ENCODE results near the gene ZNF469.
"Not testable (repeated sequence)": the region's sequence is repeated elsewhere in the genome, so short reads cannot be mapped to it uniquely, and the experiment has no call there.

ZNF469 gene

DNA sequence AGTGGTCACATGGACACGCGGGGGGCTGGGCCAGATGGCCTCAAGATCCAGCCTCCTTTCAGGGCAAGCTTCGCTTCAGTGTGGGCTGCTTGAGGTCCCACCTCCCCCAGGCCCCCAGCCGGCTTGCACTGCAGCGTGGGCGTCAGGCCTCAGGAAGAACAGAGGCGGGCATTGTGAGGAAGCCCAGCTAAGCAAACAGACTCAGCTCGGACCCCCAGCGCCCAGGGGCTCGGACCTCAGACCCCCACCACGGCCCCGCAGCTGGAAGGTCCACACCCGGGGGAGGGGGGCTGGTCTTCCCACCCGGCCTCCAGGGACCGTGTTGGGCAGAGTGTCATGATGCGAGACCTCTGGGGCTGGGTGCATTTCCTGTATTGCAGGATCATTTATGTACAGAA lies 24.7 kb upstream of the ZNF469 start:
- no peak for DNase-seq (ENCODE audit: low read depth in 2 of 2)

DNA sequence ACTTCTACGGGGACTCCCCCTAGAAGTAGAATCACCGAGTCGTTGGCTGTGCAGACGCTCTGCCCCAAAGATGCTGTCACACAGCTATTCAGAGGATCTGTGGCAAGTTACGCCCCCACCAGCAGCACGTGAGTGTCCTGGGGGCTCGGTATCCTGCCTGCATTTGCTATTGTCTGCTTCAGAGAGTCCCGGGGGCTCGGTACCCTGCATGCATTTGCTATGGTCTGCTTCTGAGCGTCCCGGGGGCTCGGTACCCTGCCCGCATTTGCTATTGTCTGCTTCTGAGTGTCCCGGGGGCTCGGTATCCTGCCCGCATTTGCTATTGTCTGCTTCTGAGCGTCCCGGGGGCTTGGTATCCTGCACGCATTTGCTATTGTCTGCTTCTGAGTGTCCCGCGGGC lies 23.8 kb upstream of the ZNF469 start:
- no peak for DNase-seq (ENCODE audit: low read depth in 2 of 2)

DNA sequence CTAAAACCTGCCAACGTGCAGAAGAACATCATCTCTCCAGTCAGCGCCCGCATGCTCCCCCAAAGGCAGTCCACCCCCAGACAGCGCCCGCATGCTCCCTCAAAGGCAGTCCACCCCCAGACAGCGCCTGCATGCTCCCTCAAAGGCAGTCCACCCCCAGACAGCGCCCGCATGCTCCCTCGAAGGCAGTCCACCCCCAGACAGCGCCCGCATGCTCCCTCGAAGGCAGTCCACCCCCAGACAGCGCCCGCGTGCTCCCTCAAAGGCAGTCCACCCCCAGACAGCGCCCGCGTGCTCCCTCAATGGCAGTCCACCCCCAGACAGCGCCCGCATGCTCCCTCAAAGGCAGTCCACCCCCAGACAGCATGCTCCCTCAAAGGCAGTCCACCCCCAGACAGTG lies 22.4 kb upstream of the ZNF469 start:
- not testable (repeated sequence) for DNase-seq (ENCODE audit: low read depth in 2 of 2)

DNA sequence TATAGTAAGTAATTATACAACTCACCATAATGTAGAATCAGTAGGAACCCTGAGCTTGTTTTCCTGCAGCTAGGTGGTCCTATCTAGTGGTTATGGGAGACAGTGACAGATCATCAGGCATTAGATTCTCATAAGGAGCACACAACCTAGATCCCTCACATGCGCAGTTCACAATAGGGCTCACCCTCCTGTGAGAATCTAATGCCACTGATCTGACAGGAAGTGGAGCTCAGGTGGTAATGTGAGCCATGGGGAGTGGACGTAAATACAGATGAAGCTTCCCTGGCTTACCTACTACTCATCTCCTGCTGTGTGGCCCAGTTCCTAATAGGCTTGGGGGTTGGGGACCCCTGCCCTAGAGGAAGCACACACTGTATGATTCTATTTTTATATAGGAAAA lies 21.8 kb upstream of the ZNF469 start:
- no peak for DNase-seq (ENCODE audit: low read depth in 2 of 2)

DNA sequence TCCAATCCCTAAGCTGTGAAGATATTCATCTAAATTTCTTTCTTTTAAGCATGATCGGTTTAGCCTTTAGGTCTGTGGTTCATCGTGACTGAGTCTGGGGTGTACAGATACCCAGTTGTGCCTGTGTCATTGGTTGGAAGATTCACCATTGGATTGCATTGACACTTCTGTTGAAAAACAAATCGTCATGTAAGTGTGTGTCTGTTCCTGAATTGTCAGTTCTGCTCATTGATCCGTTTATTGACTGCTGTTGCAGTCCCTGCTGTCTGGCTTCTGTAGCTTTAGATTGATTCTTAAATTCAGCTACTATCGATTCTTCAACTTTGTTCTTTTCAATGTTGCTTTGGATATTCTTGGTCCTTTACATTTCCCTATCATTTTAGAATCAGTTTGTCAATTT lies 21.0 kb upstream of the ZNF469 start:
- no peak for DNase-seq (ENCODE audit: low read depth in 2 of 2)

DNA sequence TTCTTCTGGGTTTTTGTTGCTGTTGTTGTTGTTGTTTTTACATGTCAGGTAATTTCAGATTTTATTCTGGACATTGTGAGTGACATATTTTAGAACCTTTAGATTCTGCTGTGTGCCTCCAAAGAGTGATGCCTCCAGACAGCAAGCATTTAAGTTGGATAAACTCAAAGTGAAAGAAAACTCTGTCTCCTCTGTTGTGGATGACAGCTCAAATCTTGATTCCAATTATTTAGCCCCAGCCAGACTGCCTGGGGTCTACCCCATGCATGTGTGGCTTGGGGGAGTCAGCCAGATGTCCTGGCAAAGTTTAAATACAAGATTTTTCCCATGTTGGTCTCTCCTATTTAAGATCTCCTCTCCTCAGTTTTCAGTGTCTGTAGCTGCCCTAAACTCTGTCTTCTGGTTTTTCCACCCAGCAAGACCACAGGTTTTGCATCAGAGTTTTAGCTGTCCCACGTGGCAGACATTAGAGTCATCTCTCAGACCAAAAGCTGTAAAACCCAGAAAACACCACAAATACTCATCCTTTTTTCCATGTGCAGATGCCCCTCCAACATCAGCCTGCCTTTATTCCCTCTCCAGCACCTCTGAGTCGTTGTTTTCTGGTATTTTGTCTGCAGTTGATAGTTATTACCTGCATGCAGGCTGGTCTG lies 19.4 kb upstream of the ZNF469 start:
- no peak for DNase-seq (ENCODE audit: low read depth in 2 of 2)

DNA sequence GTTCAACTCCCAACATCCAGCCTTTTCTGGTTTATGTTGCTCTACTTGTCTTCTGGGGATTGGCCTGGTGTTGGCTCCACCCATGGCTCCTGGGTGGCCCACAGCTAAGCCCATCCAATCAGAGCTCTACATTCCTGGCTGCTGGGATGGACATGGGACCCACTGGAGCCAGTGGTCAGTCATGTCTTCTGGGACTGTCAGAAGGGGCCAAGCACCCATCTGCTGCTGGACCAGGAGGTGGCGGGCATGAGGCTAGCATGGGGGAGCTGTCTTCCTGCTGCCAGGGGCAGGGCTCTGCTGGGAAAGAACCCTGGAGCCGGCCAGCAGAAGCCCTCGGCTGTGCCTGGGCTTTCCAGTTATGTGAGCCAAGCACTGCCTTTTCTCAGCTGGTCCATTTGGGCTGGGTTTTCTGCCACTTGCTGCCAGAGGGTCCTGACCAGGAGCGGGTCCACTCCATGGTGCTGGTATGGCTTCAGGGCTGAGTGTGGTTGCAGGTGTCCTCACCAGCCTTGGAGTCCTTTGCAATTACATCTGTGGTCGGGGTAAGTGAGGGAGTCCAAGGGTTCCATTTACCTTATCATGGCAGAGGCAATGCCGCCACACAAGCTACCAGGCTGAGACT lies 17.4 kb upstream of the ZNF469 start:
- no peak for DNase-seq (ENCODE audit: low read depth in 2 of 2)

DNA sequence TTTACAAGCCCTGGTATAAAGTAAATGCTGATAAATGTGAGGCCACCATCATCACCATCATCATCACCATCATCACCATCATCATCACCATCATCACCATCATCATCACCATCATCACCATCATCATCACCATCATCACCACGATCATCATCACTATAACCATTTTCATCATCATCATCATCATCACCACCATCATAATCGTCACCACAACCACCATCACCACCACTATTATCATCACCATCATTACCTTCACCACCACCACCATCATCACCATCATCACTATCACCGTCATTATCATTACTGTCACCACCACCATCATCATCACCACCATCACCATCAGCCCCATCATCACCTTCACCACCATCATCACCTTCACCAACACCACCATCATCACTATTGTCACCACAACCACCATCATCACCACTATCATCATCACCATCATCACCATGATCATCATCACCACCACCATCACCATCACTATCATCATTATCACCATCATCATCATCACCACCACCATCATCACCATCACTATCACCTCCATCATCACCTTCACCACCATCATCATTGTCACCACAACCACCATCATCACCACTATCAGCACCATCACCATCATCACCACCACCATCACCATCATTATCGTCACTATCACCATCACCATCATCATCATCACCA lies 16.6 kb upstream of the ZNF469 start:
- DNase-seq (ENCODE audit: low read depth in 2 of 2), result no peak

DNA sequence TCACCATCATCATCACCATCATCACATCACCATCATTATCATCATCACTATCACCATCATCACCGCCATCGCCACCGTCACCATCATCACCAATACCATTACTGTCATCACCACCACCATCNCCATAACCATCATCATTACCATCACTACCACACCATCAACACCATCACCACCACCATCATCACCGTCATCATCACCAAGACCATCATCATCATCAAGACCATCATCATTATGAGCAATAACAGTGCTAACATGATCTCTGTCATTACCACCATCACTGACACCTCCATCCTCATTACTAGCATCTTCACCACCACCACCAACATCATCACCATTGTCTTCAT lies 16.1 kb upstream of the ZNF469 start:
- no peak for DNase-seq (ENCODE audit: low read depth in 2 of 2)

DNA sequence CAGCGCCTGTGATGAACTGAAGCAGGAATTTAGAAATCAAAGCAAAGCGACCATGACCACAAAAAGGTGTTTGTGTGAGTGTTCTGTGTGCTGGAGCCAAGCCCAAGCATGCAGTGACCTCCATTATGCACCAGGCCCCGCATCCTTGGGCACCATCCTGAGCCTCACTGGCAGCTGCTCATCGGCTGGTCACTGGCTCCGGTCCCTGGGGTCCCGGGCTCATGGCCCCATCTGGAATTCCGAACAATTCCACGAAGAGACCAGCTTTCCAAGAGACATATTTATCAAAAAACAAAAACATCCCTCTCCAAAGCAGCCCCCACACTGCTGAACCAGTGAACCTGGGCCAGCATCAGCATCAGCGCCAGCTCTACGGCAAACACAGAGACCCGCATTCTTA lies 15.2 kb upstream of the ZNF469 start:
- DNase-seq (ENCODE audit: low read depth in 2 of 2), result no peak

DNA sequence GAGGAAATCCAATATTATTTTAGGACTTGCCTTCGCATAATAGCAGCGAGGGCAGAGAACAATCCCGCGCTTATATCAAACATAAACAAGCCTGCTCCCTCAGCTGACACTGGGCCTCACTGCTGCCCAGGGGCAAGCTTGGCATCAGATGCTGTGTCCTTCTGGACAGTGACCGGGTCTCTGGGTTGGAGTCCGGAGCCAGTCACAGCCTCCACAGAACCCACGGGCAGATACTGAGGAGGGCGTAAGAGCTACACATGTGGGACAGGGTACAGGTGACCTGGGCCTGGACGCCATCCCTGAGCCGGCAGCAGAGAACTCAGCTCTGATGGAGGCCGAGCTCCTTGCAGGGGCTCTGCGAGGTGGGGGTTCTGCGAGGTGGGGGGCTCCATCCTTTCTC lies 14.7 kb upstream of the ZNF469 start:
- no peak for DNase-seq (ENCODE audit: low read depth in 2 of 2)

DNA sequence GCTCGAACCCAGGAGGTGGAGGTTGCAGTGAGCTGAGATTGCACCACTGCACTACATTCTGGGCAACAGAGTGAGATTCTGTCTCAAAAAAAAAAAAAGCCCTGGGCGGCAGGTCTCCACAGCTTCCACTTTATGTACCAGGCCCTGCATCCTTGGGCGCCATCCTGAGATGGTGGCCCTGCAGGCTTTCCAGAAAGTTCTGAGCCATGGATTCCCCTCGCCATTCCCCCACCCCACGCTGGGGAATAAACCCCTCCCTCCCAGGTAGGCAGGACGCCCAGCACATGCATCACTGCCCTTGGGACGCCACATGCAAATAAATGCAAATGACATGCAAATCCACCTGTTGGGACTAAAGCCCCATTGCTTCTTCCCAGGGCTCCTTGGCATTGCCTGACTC lies 13.8 kb upstream of the ZNF469 start:
- no peak for DNase-seq (ENCODE audit: low read depth in 2 of 2)

DNA sequence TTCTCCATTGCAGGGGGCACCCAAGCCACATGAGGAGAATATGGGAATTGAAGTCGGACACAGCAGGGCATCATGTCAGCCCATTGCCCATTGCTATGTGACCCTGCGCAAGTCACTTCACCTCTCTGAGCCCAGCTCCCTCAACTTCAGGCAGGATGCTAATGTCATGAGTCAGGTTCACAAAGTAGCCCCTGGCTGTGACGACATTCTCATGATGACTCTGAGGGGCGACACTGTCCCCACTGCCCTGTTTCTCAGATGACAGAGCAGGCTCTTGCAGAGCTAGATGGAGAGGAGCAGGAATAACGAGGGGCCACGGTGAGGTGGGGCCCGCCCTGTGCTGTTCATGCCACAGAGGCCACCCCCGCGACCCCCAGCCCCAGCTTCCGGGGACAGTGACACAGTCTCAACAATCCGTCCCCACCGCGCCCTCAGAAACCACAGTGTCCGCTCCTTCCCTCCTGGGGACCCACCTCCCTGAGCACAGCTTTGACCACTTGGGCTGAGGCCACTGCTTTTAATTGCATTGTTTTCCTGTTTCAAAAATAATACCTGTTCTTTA lies 13.2 kb upstream of the ZNF469 start:
- DNase-seq (ENCODE audit: low read depth in 2 of 2), result no peak

DNA sequence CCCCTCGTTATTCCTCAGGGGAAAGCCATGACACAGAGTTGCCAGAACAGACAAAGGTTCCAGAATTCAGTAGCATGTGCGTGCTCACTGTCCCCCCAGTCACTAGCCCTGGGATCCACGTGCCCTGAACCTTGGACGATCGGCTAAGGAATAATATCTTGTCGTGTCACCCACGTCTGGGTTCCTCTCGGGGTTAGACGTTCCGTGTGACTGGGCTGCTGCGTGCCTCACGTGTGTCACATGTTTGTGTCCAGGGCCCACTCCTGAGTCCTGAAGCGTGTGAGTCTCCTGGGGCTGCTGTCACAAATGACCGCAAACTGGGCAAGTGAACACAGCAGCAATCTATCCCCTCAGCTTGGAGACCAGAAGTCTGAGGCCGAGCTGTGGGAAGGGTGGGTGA lies 12.4 kb upstream of the ZNF469 start:
- DNase-seq (ENCODE audit: low read depth in 2 of 2), result no peak

DNA sequence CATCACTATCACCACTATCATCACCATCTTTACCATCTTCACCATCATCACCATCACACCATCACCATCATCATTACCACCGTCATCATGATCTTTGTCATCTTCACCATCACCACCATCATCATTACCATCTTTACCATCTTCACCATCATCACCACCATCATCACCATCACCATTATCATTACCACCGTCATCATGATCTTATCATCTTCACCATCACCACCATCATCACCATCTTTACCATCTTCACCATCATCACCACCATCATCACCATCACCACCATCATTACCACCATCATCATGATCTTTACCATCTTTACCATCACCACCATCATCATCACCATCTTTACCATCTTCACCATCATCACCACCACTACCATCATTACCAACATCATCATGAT lies 10.2 kb upstream of the ZNF469 start:
- DNase-seq (ENCODE audit: low read depth in 2 of 2), result no peak

DNA sequence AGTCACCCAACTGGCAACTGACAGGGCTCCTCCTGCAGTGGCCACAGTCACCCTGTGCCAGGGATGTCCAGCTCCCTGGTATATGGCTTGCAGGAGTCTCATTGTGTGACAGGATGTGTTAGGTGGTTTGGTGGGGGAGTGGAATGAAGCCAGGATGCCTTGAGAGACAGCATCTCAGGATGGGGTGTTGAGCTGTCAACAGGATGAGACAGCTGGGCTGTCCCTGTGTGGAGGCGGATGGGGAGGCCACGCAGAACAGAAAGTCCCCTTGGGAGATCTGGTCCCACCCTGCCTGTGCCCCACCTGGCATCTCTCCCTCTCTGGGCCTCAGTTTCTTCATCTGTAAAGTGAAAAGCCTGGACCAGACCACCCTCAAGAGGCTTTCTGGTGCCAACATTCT lies 9.5 kb upstream of the ZNF469 start:
- no peak for DNase-seq (ENCODE audit: low read depth in 2 of 2)

DNA sequence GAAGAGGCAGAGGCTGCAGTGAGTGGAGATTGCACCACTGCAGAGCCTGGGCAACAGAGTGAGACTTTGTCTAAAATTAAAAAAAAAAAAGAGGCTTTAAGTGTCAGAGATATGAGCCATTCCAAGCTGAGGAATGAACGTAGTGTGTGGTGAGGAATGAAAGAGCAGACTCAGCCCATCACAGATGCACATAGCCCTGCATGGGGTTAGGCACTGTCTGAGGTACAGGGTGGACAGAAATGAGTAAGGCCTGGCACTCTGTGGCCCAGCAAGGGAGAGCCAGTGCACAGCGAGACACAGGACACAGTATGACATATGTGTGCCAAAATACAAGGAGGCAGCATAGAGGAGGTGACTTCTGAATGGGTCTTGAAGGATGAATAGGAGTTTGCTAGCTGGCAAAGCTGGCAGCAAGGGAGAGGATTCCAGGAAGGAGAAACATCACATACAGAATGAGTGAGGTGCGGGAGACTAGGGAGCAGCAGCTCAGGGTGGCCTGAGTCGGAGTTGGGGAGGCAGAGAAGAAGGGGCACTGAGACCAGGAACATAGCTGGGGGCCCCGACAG lies 8.7 kb upstream of the ZNF469 start:
- no peak for DNase-seq (ENCODE audit: low read depth in 2 of 2)

DNA sequence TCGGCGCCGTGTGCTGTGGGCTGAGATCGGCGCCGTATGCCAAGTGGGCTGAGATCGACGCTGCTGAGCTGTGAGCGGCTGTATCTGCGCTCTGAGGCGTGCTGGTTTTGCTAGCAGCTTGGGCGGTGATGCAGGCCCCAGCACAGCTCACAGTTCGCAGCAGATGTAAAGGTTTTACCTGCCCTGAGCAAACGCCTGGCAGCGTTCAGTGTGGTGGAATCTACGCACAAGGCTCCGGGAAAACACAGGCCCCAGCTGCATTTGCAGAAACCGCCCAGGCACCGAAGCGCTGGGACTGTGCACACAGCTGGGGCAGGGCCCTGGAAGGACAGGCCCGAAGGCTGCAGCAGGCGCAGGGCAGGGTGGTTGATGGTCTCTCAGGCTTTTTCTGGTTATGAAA lies 8.0 kb upstream of the ZNF469 start:
- DNase-seq (ENCODE audit: low read depth in 2 of 2), result no peak

DNA sequence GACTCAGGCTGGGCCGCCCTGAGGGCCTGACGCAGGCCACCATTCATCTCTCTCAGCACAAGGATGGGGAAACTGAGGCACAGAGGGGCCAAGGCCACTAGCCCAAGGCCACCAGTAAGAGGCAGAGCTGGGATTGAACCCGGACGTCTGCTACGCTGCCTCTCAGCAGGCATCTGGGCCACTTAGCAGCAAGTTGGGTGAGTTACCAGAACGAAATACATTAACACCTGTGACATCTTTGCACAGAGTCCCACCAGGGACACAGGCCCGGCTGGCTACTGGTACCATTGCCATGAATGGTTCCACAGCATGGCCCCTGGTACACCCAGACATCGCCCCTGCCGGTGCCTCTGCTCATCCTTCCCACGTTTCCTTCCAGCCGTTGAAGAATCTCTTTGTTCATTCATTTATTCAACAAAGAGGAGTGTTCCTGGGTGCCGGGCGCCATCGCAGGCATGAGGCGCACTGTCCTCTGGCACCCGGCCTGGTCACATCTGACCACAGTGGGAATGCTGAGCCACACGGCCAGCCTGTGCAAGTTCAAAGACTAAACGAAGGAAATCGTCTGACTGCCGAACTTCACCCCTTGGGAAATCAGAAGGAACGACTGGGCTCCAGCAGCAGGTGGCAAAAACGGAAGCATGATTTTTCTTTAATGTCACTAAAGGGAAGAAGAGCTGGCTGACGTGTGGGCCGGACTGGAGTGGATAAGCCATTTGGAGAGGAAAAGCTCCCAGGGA lies 7.4 kb upstream of the ZNF469 start:
- DNase-seq (ENCODE audit: low read depth in 2 of 2), result no peak

DNA sequence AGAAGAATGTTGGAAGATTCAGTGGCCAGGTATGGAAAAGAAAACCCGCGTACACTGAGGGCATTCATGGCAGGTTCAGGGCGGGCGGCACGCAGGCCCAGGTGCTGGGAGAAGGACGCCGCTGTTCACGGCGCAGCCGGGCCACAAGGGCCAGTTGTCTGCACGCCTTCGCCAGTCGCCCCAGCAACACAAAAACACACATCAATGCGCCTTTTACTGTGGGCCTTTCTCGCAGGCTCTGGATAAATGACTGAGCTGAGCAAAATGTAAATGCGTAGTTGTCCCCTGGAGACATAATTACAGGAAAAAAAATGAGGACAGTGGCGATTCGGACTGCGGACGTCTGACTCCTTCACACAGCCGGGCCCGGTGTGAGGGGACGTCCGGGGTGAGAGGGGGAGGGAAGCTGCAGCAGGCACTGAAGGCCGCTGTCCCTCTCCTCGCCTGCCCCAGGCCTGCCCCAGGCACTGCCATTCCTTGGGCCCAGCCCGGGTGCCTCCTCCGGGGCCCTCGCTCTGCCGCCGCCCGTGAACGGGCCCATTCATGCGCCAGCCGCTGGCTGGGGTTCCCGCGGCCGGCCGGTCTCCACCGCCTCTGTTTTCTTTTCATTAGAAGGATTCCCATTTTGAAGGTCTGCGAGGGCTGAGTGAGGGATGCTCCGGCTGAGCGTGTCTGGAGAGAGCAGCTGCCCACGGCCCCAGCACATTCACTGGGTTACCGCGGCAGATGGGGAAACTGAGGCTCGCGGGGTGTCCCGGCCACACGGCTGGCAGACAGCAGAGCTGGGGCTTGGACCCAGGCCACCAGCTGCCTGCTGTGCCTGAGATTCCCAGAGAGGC lies 6.5 kb upstream of the ZNF469 start:
- no peak for DNase-seq (ENCODE audit: low read depth in 2 of 2)

Measured in stimulated activated CD8-positive, alpha-beta memory T cell treated with anti-CD3 and anti-CD28 coated beads, Interleukin-2, amount 100 ng/mL, for 48 hours (primary cell).